ENCODE results near the gene PROCA1.

DNA sequence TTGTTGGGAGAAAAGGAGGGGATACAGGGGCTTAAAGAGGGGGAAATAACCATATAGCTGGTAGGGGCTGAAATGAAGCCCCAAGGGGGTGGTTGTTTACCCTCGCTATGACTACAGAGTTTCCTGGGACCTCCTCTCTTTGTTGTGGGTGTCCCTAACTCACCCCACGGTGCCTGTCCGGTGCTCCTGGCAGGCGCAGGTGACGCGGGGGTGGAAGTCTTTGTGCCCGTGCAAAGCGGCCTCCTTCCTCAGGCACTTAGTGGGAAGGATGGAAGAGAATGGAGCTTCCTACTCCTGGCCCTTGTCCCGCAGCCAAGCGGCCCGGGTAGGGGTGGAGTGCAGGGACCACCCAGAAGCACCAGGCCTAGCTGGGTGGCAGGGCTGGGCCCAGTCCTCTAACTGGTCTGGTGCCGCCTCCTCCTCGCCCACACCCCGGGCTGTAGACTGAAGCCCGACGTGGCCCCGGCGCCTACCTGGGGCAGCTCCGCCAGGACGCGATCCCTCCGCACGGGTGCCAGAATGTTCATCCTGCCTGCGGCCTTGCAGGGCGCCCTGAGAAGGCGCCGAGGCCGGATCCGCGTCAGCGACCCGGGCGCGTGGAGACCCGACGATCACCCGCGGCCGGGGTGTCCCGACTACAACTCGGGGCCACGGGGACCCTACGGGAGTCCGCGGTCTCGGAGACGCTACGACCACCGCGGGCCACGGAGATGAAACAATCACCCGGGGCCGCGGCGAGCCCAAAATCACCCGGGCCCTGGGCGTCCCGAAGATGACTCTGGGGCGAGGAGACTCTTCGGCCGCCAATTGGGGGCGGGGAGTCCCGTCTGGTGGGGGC lies 5.3 kb upstream of the PROCA1 start:
- TF ChIP-seq, protein P1, sequence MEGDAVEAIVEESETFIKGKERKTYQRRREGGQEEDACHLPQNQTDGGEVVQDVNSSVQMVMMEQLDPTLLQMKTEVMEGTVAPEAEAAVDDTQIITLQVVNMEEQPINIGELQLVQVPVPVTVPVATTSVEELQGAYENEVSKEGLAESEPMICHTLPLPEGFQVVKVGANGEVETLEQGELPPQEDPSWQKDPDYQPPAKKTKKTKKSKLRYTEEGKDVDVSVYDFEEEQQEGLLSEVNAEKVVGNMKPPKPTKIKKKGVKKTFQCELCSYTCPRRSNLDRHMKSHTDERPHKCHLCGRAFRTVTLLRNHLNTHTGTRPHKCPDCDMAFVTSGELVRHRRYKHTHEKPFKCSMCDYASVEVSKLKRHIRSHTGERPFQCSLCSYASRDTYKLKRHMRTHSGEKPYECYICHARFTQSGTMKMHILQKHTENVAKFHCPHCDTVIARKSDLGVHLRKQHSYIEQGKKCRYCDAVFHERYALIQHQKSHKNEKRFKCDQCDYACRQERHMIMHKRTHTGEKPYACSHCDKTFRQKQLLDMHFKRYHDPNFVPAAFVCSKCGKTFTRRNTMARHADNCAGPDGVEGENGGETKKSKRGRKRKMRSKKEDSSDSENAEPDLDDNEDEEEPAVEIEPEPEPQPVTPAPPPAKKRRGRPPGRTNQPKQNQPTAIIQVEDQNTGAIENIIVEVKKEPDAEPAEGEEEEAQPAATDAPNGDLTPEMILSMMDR (optimal IDR thresholded peaks at IDR 0.05 in 1 of 3, IDR thresholded peaks at IDR 0.05 in 1 of 3, conservative IDR thresholded peaks at IDR 0.05 in 1 of 3; ENCODE audit: extremely low read depth in 1 of 3, insufficient read depth in 2 of 3, low read length in 3 of 3), result no peak
- no peak for TF ChIP-seq EZH2 (IDR thresholded peaks at IDR 0.05; ENCODE audit: low read length)

Data from keratinocyte (primary cell).